ENCODE results near the gene RASL12.

DNA sequence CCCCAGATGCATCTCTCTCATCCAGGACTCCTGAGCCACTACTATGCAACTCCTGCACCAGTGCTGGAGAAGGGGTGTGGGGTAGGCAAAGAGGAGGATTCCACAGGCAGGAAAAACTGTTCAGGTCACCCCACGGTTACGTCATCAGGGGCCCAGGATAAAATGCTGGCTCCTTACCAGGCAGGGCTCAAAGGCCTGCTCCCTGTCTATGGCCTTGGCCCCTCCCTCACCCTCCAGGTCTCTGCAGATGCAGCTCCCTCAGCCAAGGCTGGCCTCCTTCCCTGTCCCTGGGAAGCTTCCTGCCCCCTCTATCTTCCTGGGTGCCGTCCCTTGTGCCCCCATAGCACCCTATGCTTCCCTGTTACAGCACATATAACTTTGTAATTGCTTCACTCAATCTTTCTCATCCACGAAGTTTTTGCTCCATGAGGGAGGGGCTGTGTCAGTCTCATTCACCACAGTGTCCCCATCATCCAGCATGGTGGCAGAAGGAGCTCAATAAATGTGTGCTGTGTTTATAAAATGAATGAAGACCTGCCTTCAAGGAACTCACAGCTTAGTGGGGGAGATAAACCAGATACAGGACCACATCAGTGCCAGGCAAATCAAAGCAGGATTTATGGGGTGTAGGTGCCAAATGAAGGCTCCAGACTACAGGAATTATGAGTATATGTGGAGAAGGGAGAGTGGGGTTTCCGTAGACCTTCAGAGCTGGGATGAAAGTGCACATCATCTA is 27.4 kb upstream of the RASL12 start:
- TF ChIP-seq, protein P1, sequence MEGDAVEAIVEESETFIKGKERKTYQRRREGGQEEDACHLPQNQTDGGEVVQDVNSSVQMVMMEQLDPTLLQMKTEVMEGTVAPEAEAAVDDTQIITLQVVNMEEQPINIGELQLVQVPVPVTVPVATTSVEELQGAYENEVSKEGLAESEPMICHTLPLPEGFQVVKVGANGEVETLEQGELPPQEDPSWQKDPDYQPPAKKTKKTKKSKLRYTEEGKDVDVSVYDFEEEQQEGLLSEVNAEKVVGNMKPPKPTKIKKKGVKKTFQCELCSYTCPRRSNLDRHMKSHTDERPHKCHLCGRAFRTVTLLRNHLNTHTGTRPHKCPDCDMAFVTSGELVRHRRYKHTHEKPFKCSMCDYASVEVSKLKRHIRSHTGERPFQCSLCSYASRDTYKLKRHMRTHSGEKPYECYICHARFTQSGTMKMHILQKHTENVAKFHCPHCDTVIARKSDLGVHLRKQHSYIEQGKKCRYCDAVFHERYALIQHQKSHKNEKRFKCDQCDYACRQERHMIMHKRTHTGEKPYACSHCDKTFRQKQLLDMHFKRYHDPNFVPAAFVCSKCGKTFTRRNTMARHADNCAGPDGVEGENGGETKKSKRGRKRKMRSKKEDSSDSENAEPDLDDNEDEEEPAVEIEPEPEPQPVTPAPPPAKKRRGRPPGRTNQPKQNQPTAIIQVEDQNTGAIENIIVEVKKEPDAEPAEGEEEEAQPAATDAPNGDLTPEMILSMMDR (IDR thresholded peaks at IDR 0.05 in 8 of 11, conservative IDR thresholded peaks at IDR 0.05 in 3 of 11) = no peak
- TF ChIP-seq POLR2A (IDR thresholded peaks at IDR 0.05) (no peak), POLR2AphosphoS5 (IDR thresholded peaks at IDR 0.05) (no peak)

Measured in spleen (tissue), 7 donors.